Stimulated activated CD4-positive, alpha-beta T cell treated with anti-CD3 and anti-CD28 coated beads, Interleukin-2, amount 100 ng/mL, for 24 hours (primary cell): Measurements from ENCODE around the gene DENND1B.
A peak's percentile ranks its signal among the peaks of the same experiment; 100 is the strongest.
"Not testable (repeated sequence)": the region's sequence is repeated elsewhere in the genome, so short reads cannot be mapped to it uniquely, and the experiment has no call there.

ENCODE experiments used
- DNase-seq, 2 donors: peaks; one replicate each; pipeline ENCODE4 v3.0.0-alpha.2; 2020

Gene DENND1B

GRCh38 chr1:197619008-197619640 lies 156.2 kb downstream of the DENND1B start:
- DNase-seq: no peak

- no peak for DNase-seq
These were observed 157.2 kb downstream of the DENND1B start for GRCh38 chr1:197618061-197618460.

- DNase-seq: no peak
These were observed 159.6 kb downstream of the DENND1B start for GRCh38 chr1:197615693-197616011.

- peak; percentile 8 to 19 for DNase-seq
These were observed 160.2 kb downstream of the DENND1B start for GRCh38 chr1:197614916-197615692.

- no peak for DNase-seq
These were observed 169.0 kb downstream of the DENND1B start for GRCh38 chr1:197606168-197606845.

- DNase-seq: no peak
These were observed 171.0 kb downstream of the DENND1B start for GRCh38 chr1:197604302-197604701.

- no peak for DNase-seq
These were observed 174.5 kb downstream of the DENND1B start for GRCh38 chr1:197600751-197601150.

- DNase-seq: no peak
These were observed 175.5 kb downstream of the DENND1B start for GRCh38 chr1:197599789-197600188.

GRCh38 chr1:197598935-197599334 lies 176.3 kb downstream of the DENND1B start:
- DNase-seq: no peak

- DNase-seq: no peak
These were observed 179.9 kb downstream of the DENND1B start for GRCh38 chr1:197595304-197595904.

GRCh38 chr1:197590687-197591086 lies 184.6 kb downstream of the DENND1B start:
- no peak for DNase-seq

- no peak for DNase-seq
These were observed 189.5 kb downstream of the DENND1B start for GRCh38 chr1:197585809-197586208.

- no peak for DNase-seq
These were observed 197.7 kb downstream of the DENND1B start for GRCh38 chr1:197577580-197577979.

GRCh38 chr1:197575531-197575930 lies 199.7 kb downstream of the DENND1B start:
- not testable (repeated sequence) for DNase-seq

GRCh38 chr1:197572169-197572568 lies 203.1 kb downstream of the DENND1B start:
- no peak for DNase-seq

GRCh38 chr1:197567442-197567841 lies 207.8 kb downstream of the DENND1B start:
- no peak for DNase-seq

- no peak for DNase-seq
These were observed 214.2 kb downstream of the DENND1B start for GRCh38 chr1:197561041-197561440.

GRCh38 chr1:197559655-197560054 lies 215.6 kb downstream of the DENND1B start:
- no peak for DNase-seq

- no peak for DNase-seq
These were observed 216.0 kb downstream of the DENND1B start for GRCh38 chr1:197559244-197559643.

- DNase-seq: no peak
These were observed 218.0 kb downstream of the DENND1B start for GRCh38 chr1:197557302-197557701.

GRCh38 chr1:197553281-197553680 lies 222.0 kb downstream of the DENND1B start:
- DNase-seq: no peak

- no peak for DNase-seq
These were observed 228.3 kb downstream of the DENND1B start for GRCh38 chr1:197546989-197547388.

- DNase-seq: no peak
These were observed 230.7 kb downstream of the DENND1B start for GRCh38 chr1:197544553-197544952.

GRCh38 chr1:197544130-197544529 lies 231.2 kb downstream of the DENND1B start:
- no peak for DNase-seq
